HG02973 (cell line): ENCODE measurements around the gene EVX2.

Source experiments
- ATAC-seq: cut with Tn5 transposase; IDR thresholded peaks from one replicate; pipeline ENCODE4 v1.9.1; 2021; ENCODE audit warnings: moderate library complexity; ENCODE audit not compliant: unreplicated experiment

EVX2 gene

GRCh38 chr2:176067589-176068418 lies 16.0 kb downstream of the EVX2 start:
- ATAC-seq = no peak

DNA sequence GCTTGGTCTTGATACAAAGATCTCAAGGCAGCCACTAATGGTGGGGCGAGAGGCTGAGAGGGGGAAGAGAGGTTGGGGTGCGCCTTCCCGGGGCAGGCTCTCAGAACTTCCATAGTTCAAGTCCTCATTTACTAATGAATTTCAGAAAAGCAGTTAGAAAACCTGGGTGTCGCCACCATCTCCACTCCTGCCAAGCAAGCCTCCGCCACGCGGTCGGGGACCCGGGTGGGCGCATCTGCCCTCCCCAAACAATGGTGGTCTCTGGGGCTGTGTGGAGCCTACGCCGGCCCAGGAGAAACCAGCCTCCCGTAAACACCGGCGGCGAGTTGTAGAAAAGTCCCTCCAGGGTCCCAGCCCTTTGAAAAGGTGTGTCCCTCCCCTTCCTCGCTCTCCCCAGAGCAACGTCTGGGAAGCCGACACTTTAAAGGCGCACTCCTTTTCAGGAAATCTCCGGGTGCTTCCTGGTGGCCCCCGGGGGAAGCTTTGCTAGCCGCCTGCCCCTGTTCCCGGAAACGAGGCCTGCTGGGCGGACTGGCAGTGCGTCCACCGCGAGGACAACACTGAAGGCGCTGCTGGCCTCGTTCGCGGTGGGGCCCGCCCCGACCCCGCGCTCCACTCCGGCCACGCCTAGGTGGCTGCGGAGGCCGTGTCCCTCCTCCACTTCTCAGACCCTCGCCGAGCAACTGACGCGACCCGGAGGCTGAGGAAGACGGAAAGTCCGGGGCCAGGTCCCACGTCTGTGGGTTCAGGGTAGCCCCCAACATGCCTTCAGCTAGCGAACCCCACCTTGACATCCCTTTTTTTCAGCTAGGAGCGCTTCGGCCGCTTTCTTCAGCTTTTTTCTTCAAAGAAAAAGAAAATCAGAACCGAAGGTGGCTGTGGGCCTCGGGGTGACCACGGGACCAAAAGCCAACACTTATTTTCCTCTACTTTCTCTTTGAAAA lies 16.8 kb downstream of the EVX2 start:
- ATAC-seq = no peak

DNA sequence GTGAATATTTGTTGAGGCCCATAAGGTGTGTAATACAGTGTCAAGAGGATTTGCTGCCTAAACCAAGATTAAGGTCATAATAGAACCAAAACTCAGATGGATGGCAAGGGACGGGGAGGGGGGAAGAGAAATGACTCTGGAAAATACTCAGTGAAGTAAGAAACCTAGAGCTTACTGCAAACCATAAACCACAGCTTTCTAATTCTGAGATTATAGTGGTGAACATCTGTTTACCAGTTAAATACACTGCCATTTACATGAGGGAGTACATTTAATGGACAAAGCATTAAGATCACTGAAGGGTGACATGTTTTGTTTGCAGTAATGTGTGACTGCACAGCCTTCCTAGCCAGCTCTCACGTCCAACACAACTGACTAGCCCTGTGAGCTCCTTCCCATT lies 19.8 kb downstream of the EVX2 start:
- ATAC-seq = no peak

GRCh38 chr2:176056406-176056805 lies 27.4 kb downstream of the EVX2 start:
- ATAC-seq = no peak

DNA sequence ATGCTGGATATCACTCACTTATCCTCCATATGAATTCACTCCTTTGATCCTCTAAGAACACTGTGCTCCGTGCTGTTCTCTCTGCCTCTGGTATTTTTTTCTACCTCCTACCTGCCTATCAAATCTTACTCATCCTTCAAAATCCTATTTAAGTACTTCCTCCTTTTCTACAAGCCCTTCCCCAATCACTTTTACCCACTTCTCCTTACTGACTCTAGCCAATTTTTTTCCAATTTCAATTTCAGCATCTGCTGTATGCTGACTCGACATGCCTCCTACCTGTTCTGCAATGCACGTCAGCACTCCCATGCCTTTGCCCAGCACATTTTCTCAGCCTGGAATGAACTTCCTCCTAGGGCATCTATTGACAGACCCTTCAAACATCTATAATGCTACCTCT lies 44.4 kb downstream of the EVX2 start:
- ATAC-seq = no peak

DNA sequence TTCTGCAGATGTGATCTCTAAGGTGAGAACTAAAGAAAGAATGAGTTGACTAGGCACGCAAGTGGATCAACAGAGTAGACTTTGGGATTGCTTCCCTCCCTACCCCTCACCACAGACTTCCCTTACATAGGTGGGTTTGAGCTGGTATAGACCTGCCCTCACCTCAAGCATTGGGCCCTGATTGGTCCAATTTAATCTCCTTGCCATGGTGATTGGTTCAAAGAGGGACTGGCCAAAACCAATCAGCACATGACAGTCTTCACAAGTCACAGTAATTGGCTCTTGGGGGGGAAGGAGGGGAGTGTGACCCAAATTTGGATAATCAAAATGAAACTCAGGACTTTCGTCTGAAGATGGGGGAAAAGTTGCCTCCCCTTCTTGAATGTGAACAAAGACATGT lies 45.1 kb downstream of the EVX2 start:
- ATAC-seq = no peak

- no peak for ATAC-seq
Measured at GRCh38 chr2:176035013-176035691, 48.6 kb downstream of the EVX2 start.

DNA sequence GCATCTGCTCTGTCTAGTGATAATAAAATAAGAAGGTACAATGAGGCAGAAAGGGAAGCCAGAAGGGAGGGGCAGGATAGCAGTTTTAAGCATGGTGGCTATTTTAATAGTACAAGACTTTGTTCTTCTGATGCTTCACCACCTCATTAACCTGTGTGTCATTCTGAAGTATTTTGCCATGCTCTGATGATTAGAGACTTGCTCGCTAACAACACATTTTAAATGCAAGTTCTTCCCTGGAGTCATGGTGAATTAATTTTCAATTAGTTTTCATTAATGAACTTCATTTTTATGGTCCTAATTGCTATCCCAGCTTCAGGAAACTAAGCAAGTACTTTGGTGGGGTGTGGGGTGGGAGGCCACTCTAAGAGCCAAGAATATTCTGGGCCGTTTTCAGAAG lies 56.0 kb downstream of the EVX2 start:
- ATAC-seq = no peak
